Measurements from ENCODE around the gene MTCL1.

Gene MTCL1

GRCh38 chr18:8770657-8771056, 65.3 kb downstream of the MTCL1 start:
- Histone ChIP-seq H3K4me1 (ENCODE audit: insufficient read depth, low read length) (peaks cover 17% of the 10 kb centered on the region), H3K9me3 (ENCODE audit: control insufficient read depth, insufficient read depth, low read length) (no peaks in the 10 kb centered on the region), H3K9ac (ENCODE audit: low read depth, low read length) (no peak overlapping the region), H3K36me3 (ENCODE audit: insufficient read depth, low read length) (no peaks in the 10 kb centered on the region; the same call in 1 of the 2 replicates)

DNA sequence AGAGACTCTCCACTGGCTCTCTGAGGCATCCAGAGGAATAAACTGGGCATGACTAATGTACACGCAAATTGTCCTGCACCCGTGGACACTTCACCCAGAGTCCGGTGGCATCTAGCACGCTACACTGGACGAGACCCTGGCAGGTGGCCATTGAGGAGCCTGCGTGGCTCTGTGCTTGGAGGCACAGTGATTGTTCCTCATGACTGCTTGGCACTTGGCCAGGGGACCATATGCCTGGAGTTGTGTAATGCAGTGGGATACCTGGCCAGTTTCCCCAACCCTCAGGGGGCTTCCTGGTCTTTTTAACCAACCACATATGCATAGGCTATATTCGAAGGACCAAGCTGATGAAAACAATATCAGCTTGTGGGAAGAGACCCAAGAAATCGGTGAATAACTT, 66.6 kb downstream of the MTCL1 start:
- H3K36me3 ChIP-seq (ENCODE audit: insufficient read depth, low read length), result no peaks in the 10 kb centered on the region; the same call in none of the 2 replicates
- H3K9ac ChIP-seq (ENCODE audit: low read depth, low read length), result no peak overlapping the region
- H3K9me3 ChIP-seq (ENCODE audit: control insufficient read depth, insufficient read depth, low read length), result no peaks in the 10 kb centered on the region
- H3K4me1 ChIP-seq (ENCODE audit: insufficient read depth, low read length), result peaks cover 18% of the 10 kb centered on the region

GRCh38 chr18:8773980-8774379, 68.6 kb downstream of the MTCL1 start:
- Histone ChIP-seq H3K36me3 (ENCODE audit: insufficient read depth, low read length) (no peaks in the 10 kb centered on the region; the same call in none of the 2 replicates), H3K4me1 (ENCODE audit: insufficient read depth, low read length) (peaks cover 20% of the 10 kb centered on the region), H3K9ac (ENCODE audit: low read depth, low read length) (no peak overlapping the region), H3K9me3 (ENCODE audit: control insufficient read depth, insufficient read depth, low read length) (no peaks in the 10 kb centered on the region)

- Histone ChIP-seq H3K4me1 (ENCODE audit: insufficient read depth, low read length) (peaks cover 20% of the 10 kb centered on the region), H3K9me3 (ENCODE audit: control insufficient read depth, insufficient read depth, low read length) (no peaks in the 10 kb centered on the region), H3K9ac (ENCODE audit: low read depth, low read length) (no peak overlapping the region), H3K36me3 (ENCODE audit: insufficient read depth, low read length) (no peaks in the 10 kb centered on the region; the same call in none of the 2 replicates)
Measured at GRCh38 chr18:8776013-8776943, 70.9 kb downstream of the MTCL1 start.

GRCh38 chr18:8777846-8778245, 72.5 kb downstream of the MTCL1 start:
- Histone ChIP-seq H3K9ac (ENCODE audit: low read depth, low read length) (no peak overlapping the region), H3K4me1 (ENCODE audit: insufficient read depth, low read length) (peaks cover 12% of the 10 kb centered on the region; the same call in 1 of the 2 replicates), H3K9me3 (ENCODE audit: control insufficient read depth, insufficient read depth, low read length) (no peaks in the 10 kb centered on the region), H3K36me3 (ENCODE audit: insufficient read depth, low read length) (no peaks in the 10 kb centered on the region; the same call in none of the 2 replicates)

DNA sequence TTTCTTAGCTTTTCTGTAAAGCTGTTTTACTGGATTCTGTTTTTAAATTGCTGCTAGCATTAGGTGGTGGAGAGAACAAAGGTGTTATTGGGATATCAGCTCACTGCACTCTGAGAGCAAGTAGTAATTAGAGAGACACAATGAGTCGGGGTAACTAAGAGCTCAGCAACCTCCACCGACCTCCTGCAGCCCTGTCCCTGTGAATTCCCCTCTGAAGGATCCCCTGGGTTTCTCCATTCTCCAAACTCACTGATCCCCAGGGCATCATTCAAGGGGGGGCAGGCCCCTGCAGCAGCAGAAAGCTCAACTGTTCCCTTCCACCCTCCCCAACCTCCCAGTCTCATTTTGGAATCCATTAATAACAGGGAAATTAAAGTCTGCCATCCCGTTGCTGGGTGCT, 73.0 kb downstream of the MTCL1 start:
- Histone ChIP-seq H3K36me3 (ENCODE audit: insufficient read depth, low read length) (no peaks in the 10 kb centered on the region; the same call in none of the 2 replicates), H3K9me3 (ENCODE audit: control insufficient read depth, insufficient read depth, low read length) (no peaks in the 10 kb centered on the region), H3K4me1 (ENCODE audit: insufficient read depth, low read length) (peaks cover 12% of the 10 kb centered on the region; the same call in 1 of the 2 replicates), H3K9ac (ENCODE audit: low read depth, low read length) (no peak overlapping the region)

GRCh38 chr18:8778824-8779223, 73.5 kb downstream of the MTCL1 start:
- peaks cover 11% of the 10 kb centered on the region; the same call in 1 of the 2 replicates for H3K4me1 ChIP-seq (ENCODE audit: insufficient read depth, low read length)
- no peaks in the 10 kb centered on the region for H3K9me3 ChIP-seq (ENCODE audit: control insufficient read depth, insufficient read depth, low read length)
- no peaks in the 10 kb centered on the region; the same call in none of the 2 replicates for H3K36me3 ChIP-seq (ENCODE audit: insufficient read depth, low read length)
- no peak overlapping the region for H3K9ac ChIP-seq (ENCODE audit: low read depth, low read length)

DNA sequence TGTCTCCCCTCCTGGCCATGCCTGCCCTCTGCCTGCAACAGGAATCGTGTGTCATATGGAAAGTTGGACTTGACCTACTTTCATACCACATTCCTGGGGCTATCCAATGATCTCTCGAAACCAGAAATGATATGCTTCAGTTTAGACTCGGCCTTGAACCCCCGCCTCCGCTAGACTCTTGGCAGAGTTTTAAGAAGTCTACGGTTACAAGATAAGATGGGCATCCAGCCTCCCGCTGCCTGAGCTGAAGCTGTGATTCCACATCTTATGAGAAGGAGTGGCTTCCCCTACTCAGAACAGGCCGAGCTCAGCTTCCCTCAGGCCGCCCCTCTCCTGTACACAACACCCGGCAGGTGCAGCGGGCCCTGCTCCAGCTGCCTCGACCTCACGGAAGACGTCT, 73.9 kb downstream of the MTCL1 start:
- Histone ChIP-seq H3K9me3 (ENCODE audit: control insufficient read depth, insufficient read depth, low read length) (no peaks in the 10 kb centered on the region), H3K36me3 (ENCODE audit: insufficient read depth, low read length) (no peaks in the 10 kb centered on the region; the same call in none of the 2 replicates), H3K9ac (ENCODE audit: low read depth, low read length) (no peak overlapping the region), H3K4me1 (ENCODE audit: insufficient read depth, low read length) (peaks cover 9% of the 10 kb centered on the region; the same call in 1 of the 2 replicates)

- H3K9me3 ChIP-seq (ENCODE audit: control insufficient read depth, insufficient read depth, low read length), result no peaks in the 10 kb centered on the region
- H3K36me3 ChIP-seq (ENCODE audit: insufficient read depth, low read length), result no peaks in the 10 kb centered on the region; the same call in none of the 2 replicates
- no peak overlapping the region for H3K9ac ChIP-seq (ENCODE audit: low read depth, low read length)
- peaks cover 9% of the 10 kb centered on the region; the same call in 1 of the 2 replicates for H3K4me1 ChIP-seq (ENCODE audit: insufficient read depth, low read length)
Measured at GRCh38 chr18:8780227-8780626, 74.9 kb downstream of the MTCL1 start.

GRCh38 chr18:8781671-8782070, 76.3 kb downstream of the MTCL1 start:
- Histone ChIP-seq H3K4me1 (ENCODE audit: insufficient read depth, low read length) (peaks cover 4% of the 10 kb centered on the region; the same call in 1 of the 2 replicates), H3K9ac (ENCODE audit: low read depth, low read length) (no peak overlapping the region), H3K9me3 (ENCODE audit: control insufficient read depth, insufficient read depth, low read length) (no peaks in the 10 kb centered on the region), H3K36me3 (ENCODE audit: insufficient read depth, low read length) (peaks cover 3% of the 10 kb centered on the region)

- Histone ChIP-seq H3K9me3 (ENCODE audit: control insufficient read depth, insufficient read depth, low read length) (no peaks in the 10 kb centered on the region), H3K4me1 (ENCODE audit: insufficient read depth, low read length) (no peaks in the 10 kb centered on the region; the same call in 1 of the 2 replicates), H3K9ac (ENCODE audit: low read depth, low read length) (no peak overlapping the region), H3K36me3 (ENCODE audit: insufficient read depth, low read length) (peaks cover 16% of the 10 kb centered on the region)
Measured at GRCh38 chr18:8783335-8783993, 78.1 kb downstream of the MTCL1 start.

DNA sequence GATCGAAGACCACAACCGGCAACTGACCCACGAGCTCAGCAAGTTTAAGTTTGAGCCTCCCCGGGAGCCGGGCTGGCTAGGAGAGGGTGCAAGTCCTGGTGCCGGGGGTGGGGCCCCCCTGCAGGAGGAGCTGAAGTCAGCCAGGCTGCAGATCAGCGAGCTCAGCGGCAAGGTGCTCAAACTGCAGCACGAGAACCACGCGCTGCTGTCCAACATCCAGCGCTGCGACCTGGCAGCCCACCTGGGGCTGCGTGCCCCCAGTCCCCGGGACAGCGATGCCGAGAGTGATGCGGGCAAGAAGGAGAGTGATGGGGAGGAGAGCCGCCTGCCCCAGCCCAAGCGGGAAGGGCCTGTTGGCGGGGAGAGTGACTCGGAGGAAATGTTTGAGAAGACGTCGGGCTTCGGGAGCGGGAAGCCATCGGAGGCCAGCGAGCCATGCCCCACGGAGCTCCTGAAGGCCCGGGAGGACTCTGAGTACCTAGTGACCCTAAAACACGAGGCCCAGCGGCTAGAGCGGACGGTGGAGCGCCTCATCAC, 78.7 kb downstream of the MTCL1 start:
- Histone ChIP-seq H3K9me3 (ENCODE audit: control insufficient read depth, insufficient read depth, low read length) (no peaks in the 10 kb centered on the region), H3K9ac (ENCODE audit: low read depth, low read length) (no peak overlapping the region), H3K36me3 (ENCODE audit: insufficient read depth, low read length) (peaks cover 16% of the 10 kb centered on the region), H3K4me1 (ENCODE audit: insufficient read depth, low read length) (no peaks in the 10 kb centered on the region)

DNA sequence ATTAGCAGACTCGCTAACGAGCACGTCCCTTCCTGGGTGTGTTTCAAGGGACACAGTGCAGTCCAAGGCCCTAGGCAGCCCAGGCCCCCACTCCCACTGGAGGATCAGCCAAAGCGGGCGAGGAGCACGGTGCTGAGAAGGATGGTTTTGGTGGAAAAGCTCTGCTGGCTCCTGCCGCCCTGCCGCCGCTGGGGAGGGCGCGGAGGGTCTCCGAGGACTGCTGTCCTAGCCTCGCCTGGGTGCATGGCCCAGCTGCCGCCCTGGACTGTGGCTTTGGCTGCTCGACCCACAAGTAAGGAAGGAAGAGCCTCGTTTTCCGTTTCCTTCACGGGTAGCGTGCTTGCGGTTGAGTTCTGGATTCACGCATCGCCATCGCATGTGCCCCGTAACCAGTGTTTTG, 79.9 kb downstream of the MTCL1 start:
- H3K36me3 ChIP-seq (ENCODE audit: insufficient read depth, low read length), result peaks cover 16% of the 10 kb centered on the region
- H3K4me1 ChIP-seq (ENCODE audit: insufficient read depth, low read length), result peaks cover under 1% of the 10 kb centered on the region; the same call in 1 of the 2 replicates
- no peaks in the 10 kb centered on the region for H3K9me3 ChIP-seq (ENCODE audit: control insufficient read depth, insufficient read depth, low read length)
- no peak overlapping the region for H3K9ac ChIP-seq (ENCODE audit: low read depth, low read length)

DNA sequence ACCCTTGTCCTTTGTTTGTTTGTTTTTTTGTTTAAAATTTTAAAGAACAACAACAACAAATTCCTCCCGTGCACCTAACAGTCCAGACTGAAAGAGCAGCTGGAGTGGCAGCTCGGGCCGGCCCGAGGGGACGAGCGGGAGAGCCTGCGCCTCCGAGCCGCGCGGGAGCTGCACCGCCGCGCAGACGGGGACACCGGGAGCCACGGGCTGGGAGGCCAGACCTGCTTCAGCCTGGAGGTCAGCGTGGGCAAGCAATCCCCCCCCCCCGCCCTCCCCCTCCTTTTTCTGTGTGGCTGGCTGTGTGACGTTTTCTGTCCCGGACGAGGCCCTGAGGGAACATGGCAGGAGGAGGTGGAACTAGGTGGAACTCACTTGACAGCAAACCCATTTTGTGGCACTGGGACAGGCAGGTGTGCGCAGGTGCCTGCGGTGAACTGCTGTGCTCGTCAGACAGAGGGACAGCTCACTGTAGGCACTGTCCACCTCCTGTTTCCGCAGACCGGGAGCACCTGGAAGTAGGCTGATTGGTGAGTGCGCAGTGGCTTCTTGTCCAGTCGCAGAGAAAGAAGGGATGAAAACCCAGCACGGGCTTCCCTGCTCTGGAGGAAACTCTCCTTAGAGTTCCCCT, 80.6 kb downstream of the MTCL1 start:
- Histone ChIP-seq H3K9ac (ENCODE audit: low read depth, low read length) (no peak overlapping the region), H3K9me3 (ENCODE audit: control insufficient read depth, insufficient read depth, low read length) (no peaks in the 10 kb centered on the region), H3K4me1 (ENCODE audit: insufficient read depth, low read length) (peaks cover 8% of the 10 kb centered on the region), H3K36me3 (ENCODE audit: insufficient read depth, low read length) (peaks cover 16% of the 10 kb centered on the region)
